Body of pancreas (tissue), 4 donors: ENCODE measurements around the gene PLEKHG3. TPM values are rescaled to one million over a fixed set of nuclear protein-coding genes. Genes with fewer than 3 reads are reported as not detected.

Experiments
- ATAC-seq: fragments of 150-250 bp; one replicate; pipeline ENCODE4 v1.9.1; 2016
- DNase-seq, 4 donors: peaks; one replicate each; pipeline ENCODE4 v3.0.0-alpha.2; 2019
- H3K27ac ChIP-seq, 4 donors: fragments of 200-600 bp; sonication (generic); 1 replicate in 3 of 4; 2 replicates in 1 of 4; pipeline versions ENCODE4 v1.5.1 to v1.6.1; 2016 to 2019; ENCODE audit warnings: mild to moderate bottlenecking in 1 of 4, mixed read lengths in 1 of 4, moderate library complexity in 1 of 4
- H3K27me3 ChIP-seq, 2 donors: fragments of 200-600 bp; sonication (generic); one replicate each; pipeline ENCODE4 v1.6.0; 2016; ENCODE audit warnings: mild to moderate bottlenecking in 1 of 2
- H3K36me3 ChIP-seq, 2 donors: fragments of 200-600 bp; sonication (generic); replicated peaks in 1 of 2; 2 replicates each; pipeline ENCODE4 v1.5.1; 2016; ENCODE audit warnings: low read depth in 2 of 2; ENCODE audit not compliant: insufficient read depth in 1 of 2
- H3K4me1 ChIP-seq: fragments of 200-600 bp; sonication (generic); one replicate; pipeline ENCODE4 v1.6.0; 2016
- H3K4me3 ChIP-seq, 2 donors: fragments of 200-600 bp; sonication (generic); 1 replicate in 1 of 2; 2 replicates in 1 of 2; pipeline ENCODE4 v1.5.1; 2016 to 2019
- H3K9me3 ChIP-seq, 3 donors: fragments of 200-600 bp; sonication (generic); 1 replicate in 2 of 3; 2 replicates in 1 of 3; pipeline ENCODE4 v1.5.1; 2016
- CTCF ChIP-seq, 7 experiments: fragments of 450-650 bp in 4 of 7; fragments of 200-600 bp in 3 of 7; sonication (generic) in 3 of 7; IDR thresholded peaks; one replicate each; pipeline ENCODE4 v1.5.1; 2016 to 2019; ENCODE audit warnings: antibody characterized with exemption in 7 of 7
- POLR2A ChIP-seq, 3 donors: fragments of 450-650 bp; IDR thresholded peaks; one replicate each; pipeline ENCODE4 v1.6.1; 2016; ENCODE audit warnings: antibody characterized with exemption in 3 of 3, mild to moderate bottlenecking in 2 of 3
- WGBS, 2 donors: methylation state at CpG; one replicate each; pipeline ENCODE4 v1.1.5; 2017; 5-methylcytosine and 5-hydroxymethylcytosine counted together
- intact Hi-C: fragments of 100-400 bp; cut with DNase I; formaldehyde crosslinking; loops from one replicate; pipeline ENCODE4 v1.15.1; 2023
- total RNA-seq, 2 donors: library from RNA; depleted of rRNA; stranded (reverse); fragments of >200 nt; gene quantifications; one replicate each; pipeline ENCODE4 v1.1.0, GENCODE V29; 2016

PLEKHG3 gene
- total RNA-seq, 2 donors from 2014 or later, result 34.5 to 40.2 TPM

DNA sequence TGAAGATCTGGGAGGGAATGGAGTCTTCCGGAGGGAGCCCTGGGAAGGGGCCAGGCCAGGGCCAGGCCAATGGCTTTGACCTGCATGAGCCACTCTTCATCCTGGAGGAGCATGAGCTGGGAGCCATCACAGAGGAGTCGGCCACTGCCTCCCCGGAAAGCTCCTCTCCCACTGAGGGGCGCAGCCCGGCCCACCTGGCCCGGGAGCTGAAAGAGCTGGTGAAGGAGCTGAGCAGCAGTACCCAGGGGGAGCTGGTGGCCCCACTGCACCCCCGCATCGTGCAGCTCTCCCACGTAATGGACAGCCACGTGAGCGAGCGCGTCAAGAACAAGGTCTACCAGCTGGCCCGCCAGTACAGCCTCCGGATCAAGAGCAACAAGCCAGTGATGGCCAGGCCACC lies 37.7 kb downstream of the PLEKHG3 start:
- H3K9me3 ChIP-seq, result no peaks in the 10 kb centered on the region
- TF ChIP-seq POLR2A (IDR thresholded peaks at IDR 0.05) (no peak), CTCF (IDR thresholded peaks at IDR 0.05) (no peak)
- 92 to 94% methylated on average over 9 to 15 of the region's 15 CpGs for WGBS, 2 donors
- H3K27me3 ChIP-seq, result no peaks in the 10 kb centered on the region
- ATAC-seq (no peak), DNase-seq (no peak)
- intact Hi-C loops, result no loop called here
- no peak overlapping the region for H3K4me3 ChIP-seq
- H3K4me1 ChIP-seq, result peaks cover 12% of the 10 kb centered on the region
- no peak overlapping the region for H3K27ac ChIP-seq
- H3K36me3 ChIP-seq, result peaks cover 6 to 42% of the 10 kb centered on the region in 2 donors

- Histone ChIP-seq H3K36me3 (peaks cover 6 to 50% of the 10 kb centered on the region in 2 donors), H3K4me3 (no peak overlapping the region), H3K4me1 (peaks cover 1% of the 10 kb centered on the region), H3K27ac (no peak overlapping the region), H3K27me3 (no peaks in the 10 kb centered on the region), H3K9me3 (no peaks in the 10 kb centered on the region)
- no peak for TF ChIP-seq CTCF (IDR thresholded peaks at IDR 0.05)
- TF ChIP-seq POLR2A (IDR thresholded peaks at IDR 0.05), result no peak
- intact Hi-C loops, result no loop called here
- ATAC-seq (no peak), DNase-seq (no peak)
- 93 to 94% methylated on average over 14 of the region's 27 CpGs for WGBS, 2 donors
Observed at GRCh38 chr14:64743061-64743460, 38.8 kb downstream of the PLEKHG3 start.

GRCh38 chr14:64745511-64746091 lies 41.4 kb downstream of the PLEKHG3 start:
- H3K27me3 ChIP-seq, result no peaks in the 10 kb centered on the region
- peak in 2 of 7 experiments; percentile 4 to 8 for TF ChIP-seq CTCF (IDR thresholded peaks at IDR 0.05)
- no peak for TF ChIP-seq POLR2A (IDR thresholded peaks at IDR 0.05)
- peak; percentile 33 for ATAC-seq
- no peak overlapping the region for H3K4me3 ChIP-seq
- intact Hi-C loops, result no loop called here
- peaks cover 6 to 45% of the 10 kb centered on the region in 2 donors for H3K36me3 ChIP-seq
- no peaks in the 10 kb centered on the region for H3K9me3 ChIP-seq
- 65 to 67% methylated on average over 8 of the region's 8 CpGs for WGBS, 2 donors
- H3K4me1 ChIP-seq, result no peaks in the 10 kb centered on the region
- no peak for DNase-seq
- no peak overlapping the region for H3K27ac ChIP-seq

- Histone ChIP-seq H3K4me1 (no peaks in the 10 kb centered on the region), H3K27ac (no peak overlapping the region), H3K4me3 (no peak overlapping the region), H3K36me3 (peaks cover 6 to 35% of the 10 kb centered on the region in 2 donors), H3K9me3 (no peaks in the 10 kb centered on the region), H3K27me3 (no peaks in the 10 kb centered on the region)
- no peak for TF ChIP-seq CTCF (IDR thresholded peaks at IDR 0.05)
- no peak for TF ChIP-seq POLR2A (IDR thresholded peaks at IDR 0.05)
- DNase-seq (no peak), ATAC-seq (peak; percentile 18)
- intact Hi-C loops, result no loop called here
- 67 to 77% methylated on average over 7 to 12 of the region's 12 CpGs for WGBS, 2 donors
Observed at GRCh38 chr14:64746298-64747250, 42.4 kb downstream of the PLEKHG3 start.
